SK-N-MC (cell line): ENCODE data around the gene SNRPA1.

ENCODE experiments used
- DNase-seq: peaks from one replicate; pipeline ENCODE4 v3.0.0-alpha.2; 2011; ENCODE audit warnings: low read depth, low spot score
- H3K27ac ChIP-seq: fragments of 200-600 bp; sonication (generic); 2 replicates; pipeline ENCODE4 v1.5.1; 2016; ENCODE audit warnings: mixed run types
- H3K36me3 ChIP-seq: fragments of 200-600 bp; sonication (generic); 2 replicates; pipeline ENCODE4 v1.6.1; 2017; ENCODE audit warnings: antibody characterized with exemption, low read length, mixed read lengths; ENCODE audit not compliant: insufficient read depth
- H3K4me3 ChIP-seq: fragments of 200-600 bp; sonication (generic); 2 replicates; pipeline ENCODE4 v1.5.1; 2016
- H3K9ac ChIP-seq: fragments of 200-600 bp; sonication (generic); 2 replicates; pipeline ENCODE4 v1.8.0; 2017; ENCODE audit warnings: mixed run types, mixed read lengths; ENCODE audit not compliant: insufficient read length
- H3K9me3 ChIP-seq: fragments of 200-600 bp; sonication (generic); 2 replicates; pipeline ENCODE4 v1.6.1; 2017; ENCODE audit warnings: low read depth, mild to moderate bottlenecking, antibody characterized with exemption, low read length, moderate library complexity, mixed read lengths
- EZH2 ChIP-seq: fragments of 200-600 bp; sonication (generic); IDR thresholded peaks from one replicate; pipeline ENCODE4 v1.6.1; 2017; ENCODE audit warnings: antibody characterized with exemption
- FOXP2 ChIP-seq: optimal IDR thresholded peaks from 2 replicates; pipeline ENCODE3; 2011; ENCODE audit warnings: mild to moderate bottlenecking, moderate library complexity; ENCODE audit not compliant: insufficient read depth; ENCODE audit errors: extremely low read length, control extremely low read depth
- POLR2AphosphoS5 ChIP-seq: IDR thresholded peaks from 2 replicates; pipeline ENCODE4 v1.6.1; 2012; ENCODE audit warnings: mild to moderate bottlenecking, low read depth, low read length, borderline replicate concordance

The SNRPA1 gene

GRCh38 chr15:101314336-101315125 lies 19.5 kb upstream of the SNRPA1 start:
- TF ChIP-seq EZH2 (no peak), POLR2AphosphoS5 (no peak), FOXP2 (no peak)
- Histone ChIP-seq H3K9ac (no peak overlapping the region), H3K4me3 (no peak overlapping the region), H3K27ac (no peak overlapping the region), H3K36me3 (no peaks in the 10 kb centered on the region), H3K9me3 (no peaks in the 10 kb centered on the region)
- no peak for DNase-seq

- Histone ChIP-seq H3K4me3 (no peak overlapping the region), H3K27ac (no peak overlapping the region), H3K36me3 (no peaks in the 10 kb centered on the region), H3K9me3 (no peaks in the 10 kb centered on the region), H3K9ac (no peak overlapping the region)
- DNase-seq: no peak
- no peak for TF ChIP-seq EZH2
- no peak for TF ChIP-seq POLR2AphosphoS5
- TF ChIP-seq FOXP2: no peak
Measured at GRCh38 chr15:101313041-101313761, 18.2 kb upstream of the SNRPA1 start.

GRCh38 chr15:101310508-101310907 lies 15.5 kb upstream of the SNRPA1 start:
- TF ChIP-seq FOXP2 (no peak), EZH2 (no peak), POLR2AphosphoS5 (no peak)
- Histone ChIP-seq H3K36me3 (no peaks in the 10 kb centered on the region), H3K9me3 (no peaks in the 10 kb centered on the region), H3K27ac (no peak overlapping the region), H3K9ac (no peak overlapping the region), H3K4me3 (no peak overlapping the region)
- no peak for DNase-seq

GRCh38 chr15:101310161-101310480 lies 15.1 kb upstream of the SNRPA1 start:
- Histone ChIP-seq H3K9ac (no peak overlapping the region), H3K4me3 (no peak overlapping the region), H3K36me3 (no peaks in the 10 kb centered on the region), H3K27ac (no peak overlapping the region), H3K9me3 (no peaks in the 10 kb centered on the region)
- no peak for TF ChIP-seq EZH2
- no peak for TF ChIP-seq POLR2AphosphoS5
- no peak for TF ChIP-seq FOXP2
- DNase-seq: no peak

- no peaks in the 10 kb centered on the region for H3K36me3 ChIP-seq
- no peak for DNase-seq
- H3K9ac ChIP-seq: no peak overlapping the region
- H3K27ac ChIP-seq: no peak overlapping the region
- no peaks in the 10 kb centered on the region for H3K9me3 ChIP-seq
- no peak for TF ChIP-seq POLR2AphosphoS5
- TF ChIP-seq FOXP2: no peak
- H3K4me3 ChIP-seq: no peak overlapping the region
Measured at GRCh38 chr15:101309436-101310160, 14.6 kb upstream of the SNRPA1 start.

- no peak overlapping the region for H3K27ac ChIP-seq
- no peaks in the 10 kb centered on the region for H3K36me3 ChIP-seq
- TF ChIP-seq POLR2AphosphoS5: no peak
- TF ChIP-seq FOXP2: no peak
- TF ChIP-seq EZH2: no peak
- DNase-seq: no peak
- no peak overlapping the region for H3K4me3 ChIP-seq
- no peak overlapping the region for H3K9ac ChIP-seq
- no peaks in the 10 kb centered on the region for H3K9me3 ChIP-seq
Measured at GRCh38 chr15:101308604-101309435, 13.8 kb upstream of the SNRPA1 start.

- H3K9me3 ChIP-seq: no peaks in the 10 kb centered on the region
- no peak overlapping the region for H3K4me3 ChIP-seq
- no peak overlapping the region for H3K27ac ChIP-seq
- no peak overlapping the region for H3K9ac ChIP-seq
- no peak for DNase-seq
- TF ChIP-seq FOXP2 (no peak), EZH2 (no peak), POLR2AphosphoS5 (no peak)
- no peaks in the 10 kb centered on the region for H3K36me3 ChIP-seq
Measured at GRCh38 chr15:101307897-101308603, 13.0 kb upstream of the SNRPA1 start.
